ENCODE measurements around the gene BTBD7. TPM values are rescaled to one million over a fixed set of nuclear protein-coding genes. Genes with fewer than 3 reads are reported as not detected.
A peak's percentile ranks its signal among the peaks of the same experiment; 100 is the strongest.

The BTBD7 gene
- total RNA-seq, 1 donor from 2014 or later: 47.9 TPM

- no peak for DNase-seq (ENCODE audit: extremely low spot score, unreplicated experiment)
- Mint-ChIP-seq H3K4me3 (peak overlapping the region; percentile 36), H3K36me3 (peaks cover 12% of the 10 kb centered on the region), H3K27me3 (no peaks in the 10 kb centered on the region), H3K9me3 (no peaks in the 10 kb centered on the region), H3K4me1 (ENCODE audit: unreplicated experiment) (peaks cover 16% of the 10 kb centered on the region), H3K27ac (peak overlapping the region; percentile 80)
- TF ChIP-seq CTCF (conservative IDR thresholded peaks at IDR 0.05): no peak
Observed at GRCh38 chr14:93262446-93262845, 70.4 kb downstream of the BTBD7 start.

GRCh38 chr14:93249128-93249831, 83.6 kb downstream of the BTBD7 start:
- Mint-ChIP-seq H3K36me3 (peaks cover 13% of the 10 kb centered on the region), H3K4me1 (ENCODE audit: unreplicated experiment) (no peaks in the 10 kb centered on the region)

GRCh38 chr14:93246534-93246933, 86.3 kb downstream of the BTBD7 start:
- no peak for DNase-seq (ENCODE audit: extremely low spot score, unreplicated experiment)
- no peaks in the 10 kb centered on the region for H3K4me1 Mint-ChIP-seq (ENCODE audit: unreplicated experiment)
- H3K27ac Mint-ChIP-seq: no peak overlapping the region
- peaks cover 24% of the 10 kb centered on the region for H3K36me3 Mint-ChIP-seq
- no peaks in the 10 kb centered on the region for H3K9me3 Mint-ChIP-seq
- no peaks in the 10 kb centered on the region for H3K27me3 Mint-ChIP-seq
- TF ChIP-seq CTCF (conservative IDR thresholded peaks at IDR 0.05): no peak
- no peak overlapping the region for H3K4me3 Mint-ChIP-seq

More at GRCh38 chr14:93249128-93249831, 83.6 kb downstream of the BTBD7 start:
- no peak for DNase-seq (ENCODE audit: extremely low spot score, unreplicated experiment)
- no peak for TF ChIP-seq CTCF (conservative IDR thresholded peaks at IDR 0.05)
- H3K9me3 Mint-ChIP-seq: no peaks in the 10 kb centered on the region
- no peak overlapping the region for H3K27ac Mint-ChIP-seq
- no peak overlapping the region for H3K4me3 Mint-ChIP-seq
- no peaks in the 10 kb centered on the region for H3K27me3 Mint-ChIP-seq

GRCh38 chr14:93245764-93246420, 86.9 kb downstream of the BTBD7 start:
- no peak for TF ChIP-seq CTCF (conservative IDR thresholded peaks at IDR 0.05)
- Mint-ChIP-seq H3K27me3 (no peaks in the 10 kb centered on the region), H3K4me1 (ENCODE audit: unreplicated experiment) (no peaks in the 10 kb centered on the region), H3K9me3 (no peaks in the 10 kb centered on the region), H3K36me3 (peaks cover 24% of the 10 kb centered on the region), H3K4me3 (no peak overlapping the region), H3K27ac (no peak overlapping the region)
- DNase-seq (ENCODE audit: extremely low spot score, unreplicated experiment): no peak

- Mint-ChIP-seq H3K9me3 (no peaks in the 10 kb centered on the region), H3K27ac (no peak overlapping the region), H3K27me3 (no peaks in the 10 kb centered on the region), H3K4me3 (no peak overlapping the region), H3K4me1 (ENCODE audit: unreplicated experiment) (no peaks in the 10 kb centered on the region), H3K36me3 (peaks cover 16% of the 10 kb centered on the region)
- TF ChIP-seq CTCF (conservative IDR thresholded peaks at IDR 0.05): no peak
- no peak for DNase-seq (ENCODE audit: extremely low spot score, unreplicated experiment)
Observed at GRCh38 chr14:93240678-93241000, 92.2 kb downstream of the BTBD7 start.

Data from type B pancreatic cell (in vitro differentiated cells).